HEK293 (cell line): Measurements from ENCODE around the gene RALGAPA1.

Source experiments
- CTCF ChIA-PET: fragments of 350-600 bp; formaldehyde crosslinking; extraction: SDS; loops from one replicate; lab custom pipeline; 2021; ENCODE audit warnings: antibody characterized with exemption; lab: Yijun Ruan, JAX
- POLR2A ChIA-PET: fragments of 300-600 bp; formaldehyde crosslinking; extraction: SDS; loops from one replicate; lab custom pipeline; 2020; ENCODE audit warnings: antibody characterized with exemption, inconsistent platforms; lab: Yijun Ruan, JAX
- H3K27ac ChIP-seq: fragments of 200-500 bp; sonication (Bioruptor generic); 2 replicates; pipeline ENCODE4 v1.5.1; 2014; ENCODE audit warnings: low read depth, low read length, control low read depth, inconsistent platforms; ENCODE audit errors: extremely low read depth
- H3K36me3 ChIP-seq, 2 experiments: fragments of 200-500 bp in 1 of 2; sonication (Bioruptor generic) in 1 of 2; 1 replicate in 1 of 2; 2 replicates in 1 of 2; pipeline ENCODE4 v1.5.1; 2014 to 2017; ENCODE audit warnings: inconsistent platforms in 2 of 2, low read length in 2 of 2; ENCODE audit not compliant: control insufficient read depth in 2 of 2, insufficient read depth in 1 of 2
- H3K4me1 ChIP-seq: fragments of 200-500 bp; sonication (Bioruptor generic); 2 replicates; pipeline ENCODE4 v1.5.1; 2014; ENCODE audit warnings: mild to moderate bottlenecking, low read length, inconsistent platforms; ENCODE audit not compliant: control insufficient read depth, insufficient read depth
- H3K4me3 ChIP-seq: 2 replicates; pipeline ENCODE4 v1.5.1; 2011; ENCODE audit warnings: low read depth, mild to moderate bottlenecking, control low read depth, low read length, moderate library complexity
- H3K9me3 ChIP-seq: fragments of 200-500 bp; sonication (Bioruptor generic); 2 replicates; pipeline ENCODE4 v1.5.1; 2014; ENCODE audit warnings: low read depth, low read length, inconsistent platforms; ENCODE audit not compliant: control insufficient read depth, insufficient read depth
- KLF17 ChIP-seq: fragments of 450-650 bp; formaldehyde crosslinking; IDR thresholded peaks from 2 replicates; pipeline ENCODE4 v1.5.1; 2016; ENCODE audit warnings: missing biosample characterization, missing genetic modification characterization
- PRDM1 ChIP-seq: fragments of 450-650 bp; formaldehyde crosslinking; IDR thresholded peaks from 2 replicates; pipeline ENCODE4; 2016; ENCODE audit warnings: missing biosample characterization, missing genetic modification characterization
- PRDM6 ChIP-seq: fragments of 450-650 bp; formaldehyde crosslinking; IDR thresholded peaks from 2 replicates; pipeline ENCODE4 v1.5.1; 2017; ENCODE audit warnings: missing biosample characterization, missing genetic modification characterization
- ZBTB10 ChIP-seq: fragments of 450-650 bp; formaldehyde crosslinking; IDR thresholded peaks from 2 replicates; pipeline ENCODE4 v1.5.1; 2016; ENCODE audit warnings: missing biosample characterization, missing genetic modification characterization
- ZNF132 ChIP-seq: fragments of 450-650 bp; formaldehyde crosslinking; IDR thresholded peaks from 2 replicates; pipeline ENCODE4 v1.5.1; 2017; ENCODE audit warnings: missing biosample characterization, missing genetic modification characterization, borderline replicate concordance
- ZNF26 ChIP-seq: fragments of 450-650 bp; formaldehyde crosslinking; IDR thresholded peaks from 2 replicates; pipeline ENCODE4 v1.5.1; 2016; ENCODE audit warnings: missing biosample characterization, missing genetic modification characterization
- ZNF48 ChIP-seq: fragments of 450-650 bp; formaldehyde crosslinking; IDR thresholded peaks from 2 replicates; pipeline ENCODE4 v1.5.1; 2016; ENCODE audit warnings: missing biosample characterization, missing genetic modification characterization
- ZNF488 ChIP-seq: fragments of 450-650 bp; formaldehyde crosslinking; IDR thresholded peaks from 2 replicates; pipeline ENCODE4 v1.5.1; 2016; ENCODE audit warnings: missing biosample characterization, missing genetic modification characterization
- ZNF623 ChIP-seq: fragments of 450-650 bp; formaldehyde crosslinking; IDR thresholded peaks from 2 replicates; pipeline ENCODE4 v1.5.1; 2016; ENCODE audit warnings: missing biosample characterization, missing genetic modification characterization
- TF ChIP-seq, protein P1 (sequence below): sonication (generic); formaldehyde crosslinking; IDR thresholded peaks from 2 replicates; pipeline ENCODE4 v1.8.1; 2022; ENCODE audit warnings: mild to moderate bottlenecking, moderate library complexity, missing genetic modification reagents

Gene RALGAPA1

GRCh38 chr14:35829449-35829848, 20.4 kb upstream of the RALGAPA1 start:
- no peaks in the 10 kb centered on the region for H3K4me1 ChIP-seq
- H3K4me3 ChIP-seq: no peak overlapping the region
- TF ChIP-seq PRDM6 (tag by site-specific recombination) (0 out of 2 replicates have a peak, but pooled peaks have one; percentile 17), ZBTB10 (tag by site-specific recombination) (no peak)
- TF ChIP-seq, all 188 proteins: peak for 1
- Histone ChIP-seq H3K9me3 (no peaks in the 10 kb centered on the region), H3K27ac (no peak overlapping the region), H3K36me3 (peaks cover 23 to 24% of the 10 kb centered on the region in 2 experiments)
- ChIA-PET POLR2A (no interaction called here), CTCF (no interaction called here)

- CTCF ChIA-PET: interaction anchor here (0.6 to 1.2 kb wide), 4 partner anchors 10 to 515 kb away, joined by 3 to 5 read pairs (median 3); no protein-coding TSS in a partner anchor
- no peaks in the 10 kb centered on the region for H3K4me1 ChIP-seq
- no peaks in the 10 kb centered on the region for H3K9me3 ChIP-seq
- peaks cover 10 to 12% of the 10 kb centered on the region in 2 experiments for H3K36me3 ChIP-seq
- POLR2A ChIA-PET: no interaction called here
- H3K27ac ChIP-seq: no peak overlapping the region
- peak; percentile 78 for TF ChIP-seq PRDM1
- no peak for TF ChIP-seq ZNF132 (tag by site-specific recombination)
- peak overlapping the region; percentile 92 for H3K4me3 ChIP-seq
These were observed 18.8 kb upstream of the RALGAPA1 start for GRCh38 chr14:35827678-35828472.

- Histone ChIP-seq H3K4me1 (no peaks in the 10 kb centered on the region), H3K9me3 (no peaks in the 10 kb centered on the region), H3K36me3 (peaks cover 4 to 8% of the 10 kb centered on the region in 2 experiments; a peak in 2 of 3 replicates), H3K4me3 (peak overlapping the region; percentile 92), H3K27ac (peak overlapping the region; percentile 97)
- ChIA-PET CTCF (interaction anchor here (0.6 to 1.2 kb wide), 3 partner anchors 13 to 514 kb away, joined by 3 to 5 read pairs (median 3); no protein-coding TSS in a partner anchor), POLR2A (interaction anchor here (0.5 to 2.0 kb wide), 18 partner anchors 8 to 780 kb away, joined by 3 to 25 read pairs (median 4); partner anchors contain the start of genes FAM177A1, NFKBIA, PPP2R3C and PSMA6)
- TF ChIP-seq ZNF623 (tag by site-specific recombination): no peak
- TF ChIP-seq ZNF26 (tag by site-specific recombination): no peak
- TF ChIP-seq PRDM1: peak; percentile 54
These were observed 17.9 kb upstream of the RALGAPA1 start for GRCh38 chr14:35826952-35827416.

GRCh38 chr14:35826218-35826951, 17.3 kb upstream of the RALGAPA1 start, which contains the start of gene BRMS1L:
TSS of gene BRMS1L (plus strand) at chr14:35826338. CDS start at chr14:35826517, 179 bp downstream.
- peak within 1 kb of the TSS; percentile 92 for H3K4me3 ChIP-seq
- peak within 1 kb of the TSS; percentile 97 for H3K27ac ChIP-seq
- peaks cover 2% of the 10 kb centered on the region; the same call in 1 of the 2 replicates for H3K4me1 ChIP-seq
- ChIA-PET CTCF (interaction anchor here (0.7 to 1.2 kb wide), 5 partner anchors 10 to 1106 kb away, joined by 3 to 5 read pairs (median 4); no protein-coding TSS in a partner anchor), POLR2A (interaction anchor here (0.5 to 2.0 kb wide), 30 partner anchors 8 to 844 kb away, joined by 3 to 25 read pairs (median 4); partner anchors contain the start of genes FAM177A1, NFKBIA, PPP2R3C and PSMA6)
- H3K36me3 ChIP-seq: peaks cover 0 to 2% of the 10 kb centered on the region in 2 experiments; a peak in 2 of 3 replicates
- H3K9me3 ChIP-seq: no peaks in the 10 kb centered on the region
- TF ChIP-seq ZNF488 (tag by site-specific recombination): 0 out of 2 replicates have a peak, but pooled peaks have one; percentile 45
- TF ChIP-seq ZNF48 (tag by site-specific recombination): no peak
- TF ChIP-seq, protein P1, sequence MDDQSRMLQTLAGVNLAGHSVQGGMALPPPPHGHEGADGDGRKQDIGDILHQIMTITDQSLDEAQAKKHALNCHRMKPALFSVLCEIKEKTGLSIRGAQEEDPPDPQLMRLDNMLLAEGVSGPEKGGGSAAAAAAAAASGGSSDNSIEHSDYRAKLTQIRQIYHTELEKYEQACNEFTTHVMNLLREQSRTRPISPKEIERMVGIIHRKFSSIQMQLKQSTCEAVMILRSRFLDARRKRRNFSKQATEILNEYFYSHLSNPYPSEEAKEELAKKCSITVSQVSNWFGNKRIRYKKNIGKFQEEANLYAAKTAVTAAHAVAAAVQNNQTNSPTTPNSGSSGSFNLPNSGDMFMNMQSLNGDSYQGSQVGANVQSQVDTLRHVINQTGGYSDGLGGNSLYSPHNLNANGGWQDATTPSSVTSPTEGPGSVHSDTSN: 0 out of 2 replicates have a peak, but pooled peaks have one; percentile 32
- peak; percentile 96 for TF ChIP-seq KLF17
